SU-DHL-6 (cell line): Measurements from ENCODE around the gene KATNAL1.

ENCODE experiments used
- CTCF ChIP-seq: fragments of 200-600 bp; sonication (generic); IDR thresholded peaks from one replicate; pipeline ENCODE4 v1.5.1; 2017; ENCODE audit warnings: antibody characterized with exemption, mild to moderate bottlenecking, low read length, moderate library complexity; ENCODE audit not compliant: insufficient read depth, poor library complexity, severe bottlenecking
- EZH2phosphoT487 ChIP-seq: fragments of 200-600 bp; sonication (generic), shearing (Covaris generic); conservative IDR thresholded peaks from 2 replicates; pipeline ENCODE4 v1.6.1; 2018; ENCODE audit warnings: mild to moderate bottlenecking, antibody characterized with exemption, low read length, moderate library complexity, mixed read lengths

GRCh38 chr13:30255696-30256095 lies 51.7 kb downstream of the KATNAL1 start:
- no peak for TF ChIP-seq CTCF
- no peak for TF ChIP-seq EZH2phosphoT487
